Astrocyte of the cerebellum (primary cell): ENCODE measurements around the gene ASS1.

Experiments
- DNase-seq: peaks from one replicate; pipeline ENCODE4 v3.0.0-alpha.2; 2011; ENCODE audit warnings: low read depth
- H3K4me3 ChIP-seq: 2 replicates; pipeline ENCODE4 v1.5.1; 2011; ENCODE audit warnings: mild to moderate bottlenecking, low read depth, low read length, moderate library complexity
- in situ Hi-C: cut with HindIII; loops from 2 replicates; pipeline ENCODE4 v1.10.0; 2017; ENCODE audit warnings: low sequenced_read_pairs
- TF ChIP-seq, protein P1 (sequence below): IDR thresholded peaks from 2 replicates; pipeline ENCODE4 v1.5.1; 2012; ENCODE audit warnings: low read length, low read depth, moderate library complexity, mild to moderate bottlenecking; ENCODE audit errors: missing control alignments

ASS1 gene

DNA sequence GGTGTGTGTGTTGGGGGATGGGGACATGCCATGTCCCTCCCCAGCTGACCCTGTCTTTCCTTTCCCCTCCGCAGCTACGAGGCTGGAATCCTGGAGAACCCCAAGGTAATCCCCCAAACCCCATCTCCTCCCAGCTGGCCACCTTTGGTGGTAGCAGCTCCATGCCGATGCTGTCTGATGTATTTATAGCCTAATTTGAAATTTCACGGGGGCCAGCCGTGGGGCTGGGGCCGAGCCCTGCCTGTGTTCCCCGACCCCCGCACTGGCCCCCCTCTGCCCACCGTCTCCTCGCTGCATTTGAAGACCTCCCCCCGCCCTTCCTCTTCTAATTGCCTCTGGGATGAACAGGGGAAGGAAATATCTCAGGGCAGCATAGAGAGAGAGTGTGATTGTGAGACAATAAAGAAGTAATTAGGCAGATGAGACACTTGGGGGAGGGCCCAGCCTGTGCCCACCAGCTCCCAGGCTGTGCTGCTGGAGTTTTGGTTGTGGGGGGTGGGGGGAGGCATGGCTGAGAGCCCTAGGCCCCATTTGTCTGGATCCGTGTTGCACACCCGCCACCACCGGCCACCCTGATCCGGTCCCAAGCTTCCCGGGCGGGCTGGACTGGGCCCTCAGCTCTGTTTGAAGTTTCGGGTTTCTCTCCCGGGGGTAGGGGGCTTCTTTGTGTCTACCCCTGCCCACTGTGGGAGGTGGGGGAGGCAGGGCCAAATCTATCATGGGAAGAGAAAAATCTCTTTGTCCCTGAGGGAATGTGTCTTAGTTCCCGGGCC lies 26.8 kb downstream of the ASS1 start:
- no peak for DNase-seq
- TF ChIP-seq, protein P1, sequence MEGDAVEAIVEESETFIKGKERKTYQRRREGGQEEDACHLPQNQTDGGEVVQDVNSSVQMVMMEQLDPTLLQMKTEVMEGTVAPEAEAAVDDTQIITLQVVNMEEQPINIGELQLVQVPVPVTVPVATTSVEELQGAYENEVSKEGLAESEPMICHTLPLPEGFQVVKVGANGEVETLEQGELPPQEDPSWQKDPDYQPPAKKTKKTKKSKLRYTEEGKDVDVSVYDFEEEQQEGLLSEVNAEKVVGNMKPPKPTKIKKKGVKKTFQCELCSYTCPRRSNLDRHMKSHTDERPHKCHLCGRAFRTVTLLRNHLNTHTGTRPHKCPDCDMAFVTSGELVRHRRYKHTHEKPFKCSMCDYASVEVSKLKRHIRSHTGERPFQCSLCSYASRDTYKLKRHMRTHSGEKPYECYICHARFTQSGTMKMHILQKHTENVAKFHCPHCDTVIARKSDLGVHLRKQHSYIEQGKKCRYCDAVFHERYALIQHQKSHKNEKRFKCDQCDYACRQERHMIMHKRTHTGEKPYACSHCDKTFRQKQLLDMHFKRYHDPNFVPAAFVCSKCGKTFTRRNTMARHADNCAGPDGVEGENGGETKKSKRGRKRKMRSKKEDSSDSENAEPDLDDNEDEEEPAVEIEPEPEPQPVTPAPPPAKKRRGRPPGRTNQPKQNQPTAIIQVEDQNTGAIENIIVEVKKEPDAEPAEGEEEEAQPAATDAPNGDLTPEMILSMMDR: no peak
- no peak overlapping the region for H3K4me3 ChIP-seq
- in situ Hi-C loops: no loop called here

DNA sequence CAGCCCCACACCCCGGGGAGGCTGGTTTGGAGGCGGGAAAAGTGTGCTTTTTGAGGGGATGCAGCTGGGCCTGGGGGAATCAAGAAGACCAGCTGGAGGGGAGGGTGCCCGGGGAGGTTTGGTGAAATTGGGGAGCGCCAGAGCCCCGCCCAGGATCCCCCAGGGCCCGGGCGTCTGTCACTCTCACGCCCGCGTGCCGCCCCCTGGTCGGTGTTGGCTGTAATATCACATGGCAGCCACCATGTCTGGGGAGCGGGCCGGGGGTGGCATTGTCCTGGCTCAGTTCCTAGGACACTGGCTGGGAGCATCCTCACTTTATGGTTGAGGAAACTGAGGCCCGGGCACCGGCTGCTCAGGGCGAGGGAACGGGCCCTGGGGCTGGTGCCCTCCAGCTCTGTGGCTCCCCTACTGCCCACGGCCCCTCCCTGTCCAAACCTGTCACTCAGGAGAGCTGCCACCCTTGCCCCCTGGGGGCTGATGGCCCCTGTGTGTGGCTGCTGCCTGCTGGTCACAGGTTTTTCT lies 27.5 kb downstream of the ASS1 start:
- no peak overlapping the region for H3K4me3 ChIP-seq
- no peak for DNase-seq
- in situ Hi-C loops: no loop called here
- TF ChIP-seq, protein P1: no peak

DNA sequence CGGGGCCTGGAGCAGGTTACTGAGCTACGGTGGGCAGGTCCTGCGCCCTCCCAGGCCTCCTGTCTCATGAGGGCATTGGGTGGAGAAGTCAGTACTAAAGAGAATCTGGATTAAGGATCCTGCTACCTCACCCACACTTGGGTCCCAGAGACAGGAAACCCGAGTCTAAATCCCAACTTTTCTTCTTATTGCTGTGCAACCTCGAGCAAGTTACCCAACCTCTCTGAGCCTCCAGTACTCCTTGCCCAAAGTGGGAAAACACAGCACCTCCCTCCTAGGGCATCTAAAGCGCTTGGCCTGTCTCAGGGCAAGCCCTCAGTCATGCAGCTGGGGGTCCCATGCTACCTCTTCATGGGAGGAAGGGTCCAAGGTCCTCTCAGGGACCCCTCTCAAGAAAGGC lies 28.2 kb downstream of the ASS1 start:
- no peak for DNase-seq
- H3K4me3 ChIP-seq: no peak overlapping the region
- TF ChIP-seq, protein P1: no peak
- in situ Hi-C loops: no loop called here

DNA sequence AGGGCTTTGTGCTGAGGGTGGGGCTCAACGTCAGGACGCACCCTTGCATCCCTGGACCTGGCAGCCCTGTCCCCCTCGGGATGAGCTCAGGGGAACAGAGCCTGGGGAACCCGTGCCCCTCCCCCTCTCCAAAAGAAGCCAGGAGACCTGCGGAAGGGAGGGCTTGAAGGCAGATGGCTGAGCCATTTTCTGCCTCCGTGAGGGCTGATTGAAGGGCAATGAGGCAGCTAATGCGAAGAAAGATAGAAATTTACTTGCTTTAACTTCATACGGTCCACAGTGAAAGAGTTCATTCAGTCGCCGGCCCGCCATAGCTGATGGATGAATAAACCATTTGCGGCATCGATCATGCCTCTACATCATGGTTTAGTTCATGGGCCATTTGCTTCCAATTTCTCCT lies 28.8 kb downstream of the ASS1 start:
- TF ChIP-seq, protein P1: no peak
- no peak for DNase-seq
- H3K4me3 ChIP-seq: no peak overlapping the region
- in situ Hi-C loops: no loop called here

DNA sequence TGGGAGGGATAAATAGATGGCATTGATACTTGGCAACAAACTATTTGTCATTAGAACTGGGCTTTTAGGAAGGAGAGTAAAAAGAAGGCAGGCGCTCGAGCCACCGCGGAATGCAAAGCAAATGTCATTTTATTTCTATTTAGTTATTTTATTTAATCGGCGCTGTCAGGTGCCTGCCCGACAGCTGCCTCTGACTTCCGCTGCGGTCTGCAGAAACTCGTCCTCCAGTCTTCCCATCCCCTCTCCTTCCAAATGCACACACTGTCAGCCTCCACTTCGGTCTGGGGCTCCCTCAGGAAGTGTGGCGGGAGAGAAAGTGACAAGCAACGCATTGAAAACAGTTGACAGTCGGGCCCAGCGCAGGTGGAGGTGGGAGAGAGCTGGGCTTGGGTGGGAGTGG lies 29.3 kb downstream of the ASS1 start:
- in situ Hi-C loops: no loop called here
- TF ChIP-seq, protein P1: no peak
- H3K4me3 ChIP-seq: no peak overlapping the region
- DNase-seq: no peak

DNA sequence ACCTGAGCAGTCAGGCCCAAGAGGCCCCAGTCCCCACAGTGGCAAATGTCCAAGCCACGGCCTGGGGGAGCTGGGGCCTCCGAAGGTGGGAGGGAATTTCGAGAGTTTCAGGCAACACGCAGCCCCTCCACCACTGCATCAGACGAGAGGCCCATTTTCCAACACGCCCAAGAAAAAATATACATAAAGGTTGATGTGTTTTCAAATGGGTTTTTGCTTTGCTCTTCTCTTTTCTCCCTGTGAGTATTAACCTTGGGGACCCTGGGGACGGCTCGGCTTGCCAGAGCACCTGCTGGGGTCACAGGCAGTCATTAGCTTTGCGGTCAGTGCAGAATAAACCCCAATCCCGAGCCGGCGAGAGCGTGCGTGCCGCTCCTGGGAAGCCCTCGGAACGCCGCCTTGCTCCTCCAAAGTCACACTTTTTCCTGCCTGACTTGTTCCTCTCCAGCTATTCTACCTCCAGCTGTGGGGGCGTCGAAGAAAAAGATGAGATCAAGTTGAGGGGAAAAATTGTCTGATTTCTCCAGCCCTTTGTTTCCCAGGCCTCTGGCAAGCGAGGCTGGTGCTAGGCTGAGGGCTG lies 31.5 kb downstream of the ASS1 start:
- in situ Hi-C loops: loop anchor here (5.0 kb wide), 1 partner anchor 51 kb away; no protein-coding TSS in a partner anchor
- no peak overlapping the region for H3K4me3 ChIP-seq
- DNase-seq: no peak
- TF ChIP-seq, protein P1: no peak
